H1 (cell line): ENCODE results near the gene C5orf46.

Experiments used
- EZH2 ChIP-seq: fragments of 200-600 bp; sonication (generic); IDR thresholded peaks from 2 replicates; pipeline ENCODE4 v1.7.1; 2012; ENCODE audit warnings: low read depth, mild to moderate bottlenecking, moderate library complexity, low read length, inconsistent platforms; ENCODE audit not compliant: severe bottlenecking
- KDM5A ChIP-seq: fragments of 200-600 bp; IDR thresholded peaks from 2 replicates; pipeline ENCODE4 v1.7.1; 2012; ENCODE audit warnings: mild to moderate bottlenecking, low read length, inconsistent platforms, mixed read lengths
- MAFK ChIP-seq: IDR thresholded peaks from 2 replicates; pipeline ENCODE4 v1.6.1; 2012; ENCODE audit warnings: low read depth, mild to moderate bottlenecking, improper control_type of control experiment, low read length
- POLR2A ChIP-seq, 2 experiments: IDR thresholded peaks; 1 replicate in 1 of 2; 2 replicates in 1 of 2; pipeline ENCODE4 v1.6.1; 2011; ENCODE audit warnings: low read depth in 2 of 2, low read length in 2 of 2, mild to moderate bottlenecking in 2 of 2; ENCODE audit errors: control extremely low read depth in 1 of 2
- TBP ChIP-seq: IDR thresholded peaks from 2 replicates; pipeline ENCODE4 v1.6.1; 2011; ENCODE audit warnings: low read depth, low read length, improper control_type of control experiment
- TEAD4 ChIP-seq: IDR thresholded peaks from 2 replicates; pipeline ENCODE4 v1.6.1; 2012; ENCODE audit warnings: low read depth, low read length, inconsistent platforms, mixed read lengths
- TF ChIP-seq, protein P1 (sequence below): IDR thresholded peaks from 2 replicates; pipeline ENCODE4 v1.6.1; 2011; ENCODE audit warnings: low read length, improper control_type of control experiment

- TF ChIP-seq TEAD4 (no peak), POLR2A (IDR thresholded peaks at IDR 0.05; ENCODE audit: control extremely low read depth in 1 of 2, low read depth in 2 of 2, low read length in 2 of 2) (peak in 1 of 2 experiments; percentile 48; a peak in 2 of 3 replicates), KDM5A (no peak), MAFK (no peak), TBP (no peak), EZH2 (no peak)
- TF ChIP-seq, protein P1, sequence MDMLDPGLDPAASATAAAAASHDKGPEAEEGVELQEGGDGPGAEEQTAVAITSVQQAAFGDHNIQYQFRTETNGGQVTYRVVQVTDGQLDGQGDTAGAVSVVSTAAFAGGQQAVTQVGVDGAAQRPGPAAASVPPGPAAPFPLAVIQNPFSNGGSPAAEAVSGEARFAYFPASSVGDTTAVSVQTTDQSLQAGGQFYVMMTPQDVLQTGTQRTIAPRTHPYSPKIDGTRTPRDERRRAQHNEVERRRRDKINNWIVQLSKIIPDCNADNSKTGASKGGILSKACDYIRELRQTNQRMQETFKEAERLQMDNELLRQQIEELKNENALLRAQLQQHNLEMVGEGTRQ, result no peak
These were observed 52.0 kb downstream of the C5orf46 start for GRCh38 chr5:147854331-147854730.
